HG03342 (cell line): ENCODE measurements around the gene TST.

Experiments used
- ATAC-seq: cut with Tn5 transposase; IDR thresholded peaks from one replicate; pipeline ENCODE4 v1.9.1; 2021; ENCODE audit warnings: mild to moderate bottlenecking, moderate library complexity; ENCODE audit not compliant: unreplicated experiment

Gene TST

DNA sequence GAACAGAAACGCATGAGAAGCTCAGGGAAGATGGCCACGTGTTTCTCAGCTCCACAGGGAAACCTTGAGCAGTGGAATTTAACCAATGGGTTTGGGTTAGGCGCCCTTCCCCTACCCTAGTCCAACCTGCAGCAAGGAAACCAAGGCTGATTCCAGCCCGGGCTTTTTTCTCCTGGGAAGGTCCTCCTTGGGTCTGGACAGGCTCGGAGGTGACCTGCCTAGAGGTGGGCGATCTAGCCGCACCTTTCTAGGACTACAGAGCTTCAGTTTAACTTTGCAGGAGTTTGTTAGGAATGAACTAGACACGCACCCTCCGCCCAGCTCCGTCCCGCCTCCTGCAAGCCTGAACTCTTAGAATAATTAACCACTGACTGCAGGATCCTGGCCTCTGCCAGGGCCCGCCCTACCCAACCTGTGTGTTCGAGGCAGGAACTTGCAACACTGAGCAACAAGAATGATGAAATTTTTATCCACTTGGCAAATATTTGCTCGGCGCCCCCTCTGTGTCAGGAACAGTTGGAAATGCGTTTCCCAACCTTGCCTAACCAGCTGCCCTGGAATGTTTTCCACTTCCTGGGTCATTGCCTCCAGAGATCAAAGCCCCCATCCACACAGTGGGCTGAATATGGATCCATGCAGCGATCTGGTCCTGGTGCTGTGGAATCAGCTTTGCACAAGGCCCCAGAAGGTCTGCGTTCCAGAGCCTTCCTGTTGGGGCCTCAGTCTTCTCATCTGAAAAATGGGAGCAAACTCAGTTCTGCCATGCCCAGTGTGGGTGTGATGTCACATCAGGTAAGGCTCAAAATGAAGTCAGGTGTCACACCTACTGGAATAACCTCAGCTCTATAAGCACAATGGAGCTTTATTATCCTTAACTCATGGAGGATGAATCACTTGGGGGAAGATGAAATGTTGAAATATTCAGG is 13.6 kb upstream of the TST start:
- ATAC-seq, result no peak

DNA sequence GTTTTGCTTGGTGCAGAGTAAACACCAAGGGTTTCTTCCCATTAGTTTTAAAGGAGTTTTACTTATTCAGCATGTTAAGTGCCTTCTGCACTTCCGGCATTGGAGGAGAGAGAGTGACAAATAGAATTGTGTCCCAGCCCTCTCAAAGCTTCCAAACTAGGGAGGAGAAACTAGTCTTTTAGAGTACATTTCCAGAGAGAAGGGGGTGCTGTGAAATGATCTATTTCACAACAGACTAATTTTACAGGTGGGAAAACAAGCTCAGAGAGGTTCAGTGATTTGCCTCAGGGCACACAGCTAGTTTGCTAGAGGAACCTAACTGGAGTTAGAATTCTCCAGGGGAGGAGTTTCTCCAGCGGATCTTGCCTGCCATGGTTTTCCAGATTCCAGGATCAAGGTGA is 12.9 kb upstream of the TST start:
- no peak for ATAC-seq

DNA sequence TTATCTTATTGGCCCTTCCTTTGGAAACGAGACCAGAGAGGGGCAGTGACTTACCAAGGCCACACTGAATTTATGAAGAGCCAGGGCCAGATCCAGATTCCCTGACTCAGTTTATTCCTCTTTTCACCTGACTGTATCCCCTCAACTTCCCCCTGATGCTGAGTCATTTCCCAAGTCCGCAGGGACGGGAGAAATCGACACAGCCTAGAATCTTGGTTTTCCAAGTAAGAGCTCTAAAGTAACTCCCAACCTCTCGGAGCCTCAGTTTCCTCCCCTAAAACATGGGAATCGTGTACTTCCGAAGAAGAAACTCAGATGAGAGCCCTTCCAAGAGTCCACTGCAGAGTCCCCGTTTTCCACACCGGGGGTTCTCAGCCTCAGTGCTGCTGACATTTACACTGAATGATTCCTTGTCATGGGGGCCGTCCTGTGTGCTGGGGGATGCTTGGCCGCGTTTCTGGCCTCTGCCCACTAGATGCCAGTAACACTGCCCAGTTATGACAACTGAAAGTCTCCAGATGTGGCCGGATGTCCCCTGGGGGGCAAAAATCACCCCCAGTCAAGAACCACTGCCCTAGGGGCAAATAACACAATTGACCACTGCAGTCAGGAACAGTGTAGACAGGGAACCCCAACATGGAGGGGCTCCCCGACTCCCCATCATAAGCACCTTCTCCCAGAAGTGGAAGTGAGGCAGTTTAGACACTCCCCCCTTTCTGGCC is 11.5 kb upstream of the TST start:
- ATAC-seq, result no peak

DNA sequence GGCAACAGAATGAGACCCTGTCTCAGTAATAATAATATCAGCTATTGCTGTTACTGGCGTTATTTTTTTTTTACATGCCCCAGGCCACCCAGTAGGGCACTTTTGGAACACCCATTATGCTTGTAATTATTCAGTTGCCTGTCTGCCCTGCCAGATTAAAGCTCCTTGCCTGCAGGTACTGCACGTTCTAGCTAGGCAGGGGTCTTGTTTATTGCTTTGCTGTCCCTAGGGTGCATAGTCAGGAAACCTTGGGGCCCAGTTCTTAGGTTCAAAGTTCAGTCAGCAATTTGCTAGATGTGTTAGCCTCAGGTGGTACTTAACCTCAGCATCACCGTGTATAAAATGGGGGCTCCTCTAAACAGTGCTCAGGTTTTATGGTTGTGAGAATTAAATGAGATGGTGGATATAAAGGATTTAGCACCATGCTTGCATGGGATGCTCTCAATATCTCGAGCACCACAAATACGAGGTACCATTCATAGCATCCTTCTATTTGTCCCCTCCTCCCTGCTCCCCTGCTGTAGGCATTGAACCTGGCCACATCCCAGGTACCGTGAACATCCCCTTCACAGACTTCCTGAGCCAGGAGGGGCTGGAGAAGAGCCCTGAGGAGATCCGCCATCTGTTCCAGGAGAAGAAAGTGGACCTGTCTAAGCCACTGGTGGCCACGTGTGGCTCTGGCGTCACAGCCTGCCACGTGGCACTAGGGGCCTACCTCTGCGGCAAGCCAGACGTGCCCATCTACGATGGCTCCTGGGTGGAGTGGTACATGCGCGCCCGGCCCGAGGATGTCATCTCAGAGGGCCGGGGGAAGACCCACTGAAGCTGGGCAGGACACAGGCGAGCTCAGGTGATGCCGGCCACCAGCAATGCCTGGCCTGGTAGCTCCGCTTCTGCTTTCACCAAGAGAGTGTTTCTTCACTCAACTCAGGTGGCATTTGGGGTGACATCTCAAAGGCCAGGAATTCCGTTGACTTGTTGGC is 9.7 kb upstream of the TST start:
- no peak for ATAC-seq

DNA sequence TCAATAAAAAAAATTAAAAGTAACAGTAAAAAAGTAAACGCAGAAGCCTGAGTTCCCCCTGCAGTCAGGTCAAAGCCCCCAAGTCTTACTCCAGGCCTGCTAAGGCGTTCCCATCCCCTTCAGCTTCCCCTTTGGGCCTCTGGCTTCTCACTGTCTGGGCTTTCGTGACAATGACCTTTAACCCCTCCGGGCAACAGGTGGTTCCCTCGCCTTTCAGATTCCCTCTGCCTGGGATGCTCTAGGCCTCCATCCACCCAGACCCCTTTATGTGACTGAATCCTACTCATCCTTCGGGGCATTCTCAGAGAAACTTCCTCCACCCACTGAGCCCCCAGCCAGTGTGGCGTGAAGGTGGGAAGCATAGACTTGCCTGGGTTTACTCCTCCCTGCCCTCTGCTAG is 8.3 kb upstream of the TST start:
- ATAC-seq, result no peak

DNA sequence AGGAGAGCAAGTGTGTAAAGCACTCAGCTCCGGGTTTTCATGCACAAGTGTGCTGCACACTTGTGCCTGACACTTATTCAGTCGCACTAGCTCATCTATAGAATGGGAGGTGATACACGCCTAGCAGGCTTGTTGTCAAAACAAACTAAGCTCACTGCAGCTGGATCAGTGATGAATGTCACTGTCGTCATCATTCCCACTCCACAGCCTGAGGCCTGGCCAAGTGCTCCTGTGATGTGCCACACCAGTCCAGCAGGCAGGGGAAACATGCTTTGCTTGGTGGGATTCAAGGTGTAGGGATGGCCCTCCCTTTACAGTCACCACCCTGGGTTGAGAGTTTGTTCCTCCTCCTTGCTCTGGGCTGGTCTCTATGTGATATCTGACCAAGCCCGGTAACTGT is 7.1 kb upstream of the TST start:
- no peak for ATAC-seq

DNA sequence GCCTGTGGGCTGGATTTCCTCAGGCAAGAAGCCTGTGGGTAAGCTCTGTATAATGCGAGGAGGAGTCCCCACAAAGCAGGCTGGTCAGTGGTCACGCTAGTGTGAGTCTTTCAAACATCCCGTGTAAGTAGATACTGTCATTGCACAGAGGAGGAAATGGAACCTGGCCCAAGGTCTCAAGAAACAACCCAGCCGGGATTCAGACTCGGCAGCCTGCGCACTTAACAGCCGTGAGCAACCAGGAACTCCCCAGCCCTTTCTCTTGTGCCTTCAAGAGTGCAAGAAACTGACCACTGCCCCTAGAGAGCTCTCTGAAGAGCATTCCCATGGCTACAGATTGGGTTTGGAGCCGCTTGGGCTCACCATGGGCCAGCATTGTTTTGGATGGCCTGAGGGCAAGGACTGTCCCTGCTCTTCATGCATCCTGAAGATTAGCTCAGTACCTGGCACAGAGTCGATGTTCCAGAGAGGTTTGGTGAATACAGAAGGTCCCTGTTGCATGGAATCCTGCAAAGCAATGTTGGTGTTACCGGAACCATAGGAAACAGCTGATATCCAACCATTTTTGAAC is 6.3 kb upstream of the TST start:
- no peak for ATAC-seq

DNA sequence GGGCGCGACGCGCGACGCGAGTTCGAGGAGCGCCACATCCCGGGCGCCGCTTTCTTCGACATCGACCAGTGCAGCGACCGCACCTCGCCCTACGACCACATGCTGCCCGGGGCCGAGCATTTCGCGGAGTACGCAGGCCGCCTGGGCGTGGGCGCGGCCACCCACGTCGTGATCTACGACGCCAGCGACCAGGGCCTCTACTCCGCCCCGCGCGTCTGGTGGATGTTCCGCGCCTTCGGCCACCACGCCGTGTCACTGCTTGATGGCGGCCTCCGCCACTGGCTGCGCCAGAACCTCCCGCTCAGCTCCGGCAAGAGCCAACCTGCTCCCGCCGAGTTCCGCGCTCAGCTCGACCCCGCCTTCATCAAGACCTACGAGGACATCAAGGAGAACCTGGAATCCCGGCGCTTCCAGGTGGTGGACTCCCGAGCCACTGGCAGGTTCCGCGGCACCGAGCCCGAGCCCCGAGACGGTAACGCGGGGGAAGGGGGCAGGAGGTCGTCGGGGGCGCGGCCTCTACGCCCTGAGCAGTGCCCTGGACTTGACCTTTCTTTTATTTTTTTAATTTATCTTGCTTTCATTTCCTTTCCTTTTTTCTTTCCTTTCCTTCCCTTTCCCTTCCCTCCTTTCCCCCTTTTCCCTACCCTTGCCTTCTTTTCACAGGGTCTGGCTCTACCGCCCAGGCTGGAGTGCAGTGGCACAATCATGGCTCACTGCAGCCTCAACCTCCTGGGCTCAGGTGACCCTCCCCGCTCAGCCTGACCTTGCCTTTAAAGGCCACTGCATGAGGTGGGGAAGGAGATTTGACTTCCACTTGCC is 5.3 kb upstream of the TST start:
- ATAC-seq, result no peak

DNA sequence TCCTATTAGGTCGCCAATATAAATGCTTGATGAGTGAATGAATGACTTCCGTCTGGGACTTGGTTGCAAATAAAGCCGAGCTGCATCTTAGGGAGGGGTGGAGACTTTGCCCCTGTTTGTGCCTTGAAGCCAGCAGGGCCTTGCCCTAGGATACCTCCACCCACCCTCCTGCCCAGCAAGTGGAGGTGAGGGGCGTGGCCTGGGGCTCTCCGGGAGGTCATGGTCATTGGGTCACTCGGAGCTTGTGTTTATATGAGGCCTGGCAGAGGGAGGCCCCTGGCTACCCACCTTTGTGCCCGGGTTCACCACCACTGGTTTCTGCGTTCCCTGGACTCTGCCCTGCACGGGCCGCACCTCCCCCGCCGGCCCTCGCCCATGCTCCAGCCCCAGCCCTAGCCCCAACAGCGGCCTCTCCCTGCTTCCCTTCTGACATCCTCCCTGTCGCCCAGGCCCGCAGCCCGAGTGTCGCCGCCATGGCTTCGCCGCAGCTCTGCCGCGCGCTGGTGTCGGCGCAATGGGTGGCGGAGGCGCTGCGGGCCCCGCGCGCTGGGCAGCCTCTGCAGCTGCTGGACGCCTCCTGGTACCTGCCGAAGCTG is 4.6 kb upstream of the TST start:
- ATAC-seq, result no peak

DNA sequence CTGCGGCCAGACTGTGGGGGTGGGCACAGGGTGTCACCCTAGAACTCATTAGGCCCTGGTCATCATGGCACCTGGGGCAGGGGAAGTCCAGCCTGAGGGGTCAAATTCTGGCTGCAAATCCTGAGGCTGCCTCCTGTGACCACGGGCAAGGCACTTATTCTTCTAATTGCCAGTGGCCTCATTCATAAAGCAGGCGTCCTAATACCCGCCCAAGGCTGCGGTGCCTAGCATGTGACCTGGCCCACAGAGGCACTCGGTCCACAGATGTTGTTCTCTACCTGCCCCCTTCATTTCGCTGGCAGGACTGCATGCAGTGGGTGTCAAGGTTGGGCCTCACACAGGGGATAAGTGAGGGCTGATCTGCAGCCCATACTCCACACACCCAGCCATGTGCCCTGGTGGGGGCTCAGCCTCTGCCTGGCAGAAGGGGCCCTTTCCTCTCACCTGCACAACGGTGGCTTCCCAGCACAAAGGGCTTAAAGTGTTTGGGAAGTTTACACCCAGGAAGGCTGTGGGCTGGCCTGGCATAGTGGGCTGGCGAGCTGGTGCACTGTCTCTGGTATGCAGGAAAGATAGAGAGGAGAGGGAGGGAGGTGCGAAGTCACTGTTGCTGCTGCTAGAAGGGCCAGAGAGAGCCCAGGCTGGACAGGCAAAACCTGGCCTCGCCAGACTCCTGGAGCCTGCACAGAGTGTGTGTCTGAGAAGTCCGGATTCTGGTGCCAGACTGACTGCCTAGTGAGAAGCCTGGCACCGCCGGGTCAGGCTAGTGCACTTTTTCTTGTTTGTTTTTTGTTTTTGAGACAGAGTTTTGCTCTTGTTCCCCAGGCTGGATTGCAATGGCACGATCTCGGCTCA is 3.5 kb upstream of the TST start:
- no peak for ATAC-seq

DNA sequence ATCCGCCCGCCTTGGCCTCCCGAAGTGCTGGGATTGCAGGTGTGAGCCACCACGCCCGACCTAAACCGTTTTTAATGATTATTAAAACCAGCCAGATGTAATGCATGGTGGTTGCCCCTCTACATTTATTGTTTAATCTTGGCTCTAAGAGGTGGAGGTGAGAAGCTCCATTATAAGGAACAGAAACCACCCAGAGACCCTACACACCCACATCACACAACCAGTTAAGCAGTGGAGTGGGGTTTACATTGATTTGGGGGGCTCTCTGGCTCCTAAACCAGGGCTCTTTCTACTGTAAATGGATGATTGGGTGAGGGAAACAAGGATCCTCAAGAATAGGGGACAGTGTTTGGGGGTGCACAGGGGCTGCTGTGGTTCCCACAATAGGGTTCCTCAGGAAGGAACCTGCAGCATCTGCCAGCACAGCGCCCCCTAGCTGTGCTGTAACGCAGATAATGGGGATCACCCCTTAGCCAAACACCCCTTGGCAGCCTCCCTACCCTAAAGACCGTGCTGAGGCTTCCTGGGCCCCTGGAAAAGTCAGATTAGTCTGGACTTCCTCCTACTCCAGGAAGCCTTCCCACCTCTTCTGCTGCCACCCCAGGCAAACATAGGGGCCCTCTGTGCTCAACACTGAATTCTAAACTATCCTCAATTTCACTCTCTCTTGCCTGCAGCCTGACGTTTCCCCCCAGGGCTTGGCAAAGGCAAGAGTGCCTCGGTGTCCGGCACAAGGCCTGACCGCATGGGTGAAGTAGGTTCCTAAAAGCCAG is 2.6 kb upstream of the TST start:
- ATAC-seq, result no peak

DNA sequence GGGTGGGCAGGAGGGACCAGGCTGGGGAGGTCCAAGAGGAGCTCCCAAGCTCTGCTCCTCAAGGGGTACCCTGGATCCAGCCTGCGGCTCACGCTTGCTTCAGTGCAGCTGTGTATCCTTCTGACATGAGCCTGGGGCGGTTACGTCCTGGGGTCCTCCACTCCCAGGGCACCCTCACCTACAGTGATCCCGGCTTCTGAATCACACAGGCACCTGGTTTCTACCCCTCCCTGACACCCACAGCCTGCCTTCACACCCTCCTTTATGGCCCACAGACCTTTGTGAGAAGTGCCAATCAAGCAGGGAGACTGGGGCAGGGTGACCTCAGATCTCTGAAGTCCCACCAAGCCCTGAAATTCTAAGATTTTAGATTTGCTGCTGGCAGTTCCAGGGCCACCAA is 1.8 kb upstream of the TST start:
- ATAC-seq, result no peak

DNA sequence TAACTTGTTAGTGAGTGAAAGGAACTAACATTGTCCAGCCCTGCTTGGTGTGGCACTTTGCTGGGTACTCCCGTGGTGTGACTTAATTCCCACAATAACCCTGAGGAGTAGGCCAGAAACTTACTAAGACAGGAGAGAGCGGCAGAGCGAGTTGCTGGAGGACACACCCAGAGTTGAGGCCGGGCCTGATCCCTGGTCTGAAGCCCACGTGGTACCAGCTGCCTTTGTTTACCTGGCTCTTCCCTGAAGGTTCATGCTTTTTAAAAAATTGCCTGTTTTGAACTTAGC is 889 bp upstream of the TST start:
- no peak for ATAC-seq

DNA sequence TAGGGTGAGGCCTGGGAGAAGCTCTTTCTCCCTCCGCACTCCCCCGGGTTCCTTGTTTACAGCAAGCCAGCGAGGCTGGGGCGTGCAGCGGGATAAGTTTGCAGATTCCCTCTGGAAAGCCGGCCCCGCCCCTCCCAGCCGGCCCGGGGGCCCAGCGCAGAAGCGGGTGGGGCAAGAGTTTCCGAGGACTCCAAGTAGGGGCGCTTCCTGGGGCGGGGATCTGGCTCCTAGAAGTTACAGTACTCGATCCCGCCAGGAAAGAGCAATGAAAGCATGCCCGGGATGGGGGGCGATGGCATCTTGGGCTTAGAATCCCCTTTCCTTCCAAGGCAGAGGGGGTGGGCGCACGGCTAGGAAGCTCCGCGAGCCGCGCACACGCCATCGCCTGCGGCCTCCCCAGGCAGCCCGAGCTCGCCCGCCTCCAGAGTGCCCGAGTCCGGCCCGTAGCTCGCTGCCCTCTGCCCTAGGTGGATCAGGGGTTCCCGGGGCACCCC is 385 bp downstream of the TST start:
- ATAC-seq, result peak; percentile 31

DNA sequence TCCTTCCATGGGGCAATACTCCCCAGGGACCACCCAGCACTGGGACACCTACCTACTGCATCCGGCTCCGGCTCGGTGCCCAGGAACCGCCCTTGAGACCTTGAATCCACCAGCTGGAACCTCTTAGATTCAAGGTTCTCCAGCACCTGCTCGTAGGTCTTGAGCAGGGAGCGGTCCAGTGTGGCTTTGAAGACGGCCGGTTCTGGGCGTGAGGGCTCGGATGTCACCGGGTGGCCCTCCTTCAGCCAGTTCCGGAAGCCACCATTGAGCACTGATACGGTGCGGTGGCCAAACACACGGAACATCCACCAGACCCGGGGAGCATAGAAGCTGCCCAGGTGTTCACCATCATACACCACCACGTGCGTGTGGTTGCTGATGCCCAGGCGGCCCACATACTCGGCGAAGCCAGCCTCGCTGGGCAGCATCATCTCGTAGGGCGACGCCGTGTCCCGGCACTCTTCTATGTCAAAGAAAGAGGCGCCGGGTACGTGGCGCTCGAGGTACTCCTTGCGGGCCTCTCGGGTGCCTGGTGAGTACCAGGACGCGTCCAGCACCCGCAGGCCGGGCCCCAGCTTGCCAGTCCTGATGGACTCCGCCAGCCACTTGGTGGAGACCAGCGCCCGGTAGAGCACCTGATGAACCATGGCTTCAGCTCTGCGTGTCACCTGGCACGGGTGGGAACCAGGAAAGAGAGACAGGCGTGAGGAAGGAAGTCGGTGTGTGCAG is 997 bp downstream of the TST start:
- ATAC-seq, result no peak

DNA sequence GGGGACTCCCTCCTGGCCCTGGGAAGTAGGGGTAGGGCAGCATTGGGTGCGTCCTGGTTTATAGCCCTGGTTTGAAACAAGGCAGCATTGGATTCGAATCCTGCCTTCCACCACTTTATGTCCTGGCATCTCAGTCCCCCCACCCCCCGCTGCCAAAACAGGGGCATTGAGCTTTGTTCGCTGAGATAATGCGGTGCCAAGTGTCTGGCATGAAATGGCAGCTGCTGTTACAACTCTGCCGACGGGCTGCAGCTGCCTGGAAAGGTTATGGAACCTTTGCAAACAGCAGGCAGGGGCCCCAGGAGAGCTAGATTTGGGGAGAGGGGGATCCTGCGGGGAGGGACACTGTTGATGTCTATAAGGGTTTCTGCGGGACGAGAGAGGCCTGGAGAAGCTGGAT is 1.9 kb downstream of the TST start:
- no peak for ATAC-seq
